ENCODE measurements around the gene CPEB4. TPM values are rescaled to one million over a fixed set of nuclear protein-coding genes. Genes with fewer than 3 reads are reported as not detected.

The CPEB4 gene
- total and polyA plus RNA-seq, 8 donors: 3.5 to 115 (median 31.7) TPM

DNA sequence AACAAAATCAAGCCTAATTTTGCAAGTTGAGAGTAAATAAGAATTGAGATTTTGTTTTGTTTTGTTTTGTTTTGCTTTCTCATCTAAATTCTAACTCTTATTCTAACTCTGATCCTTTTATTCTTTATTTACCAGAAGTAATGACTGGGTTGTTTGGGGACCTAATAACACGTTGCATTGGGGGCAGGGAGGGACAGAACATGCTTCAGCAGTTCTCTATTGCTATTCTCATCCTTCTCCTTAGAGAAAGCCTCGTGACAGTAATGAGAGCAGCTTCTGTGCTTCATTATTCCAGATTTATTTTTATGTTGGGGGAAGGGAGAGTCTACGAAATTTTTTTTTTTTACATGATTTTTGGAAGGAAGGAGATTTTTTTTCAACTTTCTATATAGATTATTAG is 21.1 kb downstream of the CPEB4 start:
- H3K27ac ChIP-seq: peak overlapping the region in 3 of 5 donors; percentile 1 to 55 (median 37)

DNA sequence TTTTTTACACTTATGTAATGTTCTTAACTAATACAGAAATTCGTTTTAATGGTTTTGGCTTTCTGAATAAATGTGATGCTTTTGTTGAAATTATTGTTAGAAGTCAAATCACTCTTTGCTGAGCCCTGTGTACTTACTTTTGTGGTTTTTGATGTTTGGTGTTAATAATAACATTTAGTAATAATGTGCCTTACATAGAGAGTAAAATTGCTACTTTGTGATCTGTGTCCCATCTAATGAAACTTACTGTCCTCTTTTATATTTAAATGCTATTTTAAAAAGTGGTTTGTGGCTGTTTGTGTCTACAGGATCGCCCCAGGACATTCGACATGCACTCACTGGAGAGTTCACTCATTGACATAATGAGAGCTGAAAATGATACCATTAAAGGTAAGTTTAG is 22.1 kb downstream of the CPEB4 start:
- Histone ChIP-seq H3K4me1 (peaks cover 20 to 68% (median 31%) of the 10 kb centered on the region in 4 donors), H3K36me3 (peaks cover 0 to 42% (median 25%) of the 10 kb centered on the region in 4 donors), H3K27me3 (no peaks in the 10 kb centered on the region), H3K9me3 (no peaks in the 10 kb centered on the region), H3K27ac (peak overlapping the region in 1 of 5 donors; percentile 55), H3K4me3 (no peak overlapping the region)
- WGBS, 5 donors: 72 to 86% (median 82%) methylated on average over 3 of the region's 3 CpGs
- intact Hi-C loops (cut with DNase I; ENCODE audit: low total_unique reads): no loop called here
- DNase-seq: no peak
- TF ChIP-seq POLR2A (IDR thresholded peaks at IDR 0.05) (no peak), EP300 (IDR thresholded peaks at IDR 0.05) (no peak), POLR2AphosphoS5 (IDR thresholded peaks at IDR 0.05) (no peak)
- TF ChIP-seq, protein P1, sequence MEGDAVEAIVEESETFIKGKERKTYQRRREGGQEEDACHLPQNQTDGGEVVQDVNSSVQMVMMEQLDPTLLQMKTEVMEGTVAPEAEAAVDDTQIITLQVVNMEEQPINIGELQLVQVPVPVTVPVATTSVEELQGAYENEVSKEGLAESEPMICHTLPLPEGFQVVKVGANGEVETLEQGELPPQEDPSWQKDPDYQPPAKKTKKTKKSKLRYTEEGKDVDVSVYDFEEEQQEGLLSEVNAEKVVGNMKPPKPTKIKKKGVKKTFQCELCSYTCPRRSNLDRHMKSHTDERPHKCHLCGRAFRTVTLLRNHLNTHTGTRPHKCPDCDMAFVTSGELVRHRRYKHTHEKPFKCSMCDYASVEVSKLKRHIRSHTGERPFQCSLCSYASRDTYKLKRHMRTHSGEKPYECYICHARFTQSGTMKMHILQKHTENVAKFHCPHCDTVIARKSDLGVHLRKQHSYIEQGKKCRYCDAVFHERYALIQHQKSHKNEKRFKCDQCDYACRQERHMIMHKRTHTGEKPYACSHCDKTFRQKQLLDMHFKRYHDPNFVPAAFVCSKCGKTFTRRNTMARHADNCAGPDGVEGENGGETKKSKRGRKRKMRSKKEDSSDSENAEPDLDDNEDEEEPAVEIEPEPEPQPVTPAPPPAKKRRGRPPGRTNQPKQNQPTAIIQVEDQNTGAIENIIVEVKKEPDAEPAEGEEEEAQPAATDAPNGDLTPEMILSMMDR (IDR thresholded peaks at IDR 0.05): no peak

More for the DNA sequence above, 21.1 kb downstream of the CPEB4 start:
- no peak for DNase-seq
- Histone ChIP-seq H3K36me3 (peaks cover 0 to 42% (median 24%) of the 10 kb centered on the region in 4 donors), H3K27me3 (no peaks in the 10 kb centered on the region), H3K9me3 (no peaks in the 10 kb centered on the region), H3K4me3 (no peak overlapping the region), H3K4me1 (peaks cover 20 to 66% (median 35%) of the 10 kb centered on the region in 4 donors)
- intact Hi-C loops (cut with DNase I; ENCODE audit: low total_unique reads): no loop called here
- no peak for TF ChIP-seq POLR2A (IDR thresholded peaks at IDR 0.05)
- peak in 1 of 3 donors; percentile 14 for TF ChIP-seq POLR2AphosphoS5 (IDR thresholded peaks at IDR 0.05)
- TF ChIP-seq EP300 (IDR thresholded peaks at IDR 0.05): no peak
- TF ChIP-seq, protein P1 (IDR thresholded peaks at IDR 0.05): no peak
- WGBS, 5 donors: 32 to 67% (median 49%) methylated on average over 3 of the region's 3 CpGs

DNA sequence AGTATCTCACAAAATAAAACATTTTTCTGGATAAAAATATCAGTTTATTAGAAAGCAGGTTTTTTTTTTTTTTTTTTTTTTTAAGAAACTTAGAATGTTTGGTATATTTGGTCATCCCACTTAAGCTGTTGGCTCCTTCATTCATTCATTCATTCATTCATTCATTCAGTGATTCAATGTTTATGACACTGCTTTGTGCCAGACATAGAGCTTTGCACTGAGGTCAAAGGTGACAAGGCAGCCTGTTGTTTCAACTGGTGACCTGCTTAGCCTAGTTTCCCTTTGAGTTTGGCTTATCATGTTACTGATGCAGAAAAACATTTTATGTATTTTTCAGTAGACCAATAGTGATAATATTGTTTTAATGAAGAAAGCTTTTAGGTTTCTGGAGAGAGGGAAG is 23.5 kb downstream of the CPEB4 start:
- intact Hi-C loops (cut with DNase I; ENCODE audit: low total_unique reads): no loop called here

DNA sequence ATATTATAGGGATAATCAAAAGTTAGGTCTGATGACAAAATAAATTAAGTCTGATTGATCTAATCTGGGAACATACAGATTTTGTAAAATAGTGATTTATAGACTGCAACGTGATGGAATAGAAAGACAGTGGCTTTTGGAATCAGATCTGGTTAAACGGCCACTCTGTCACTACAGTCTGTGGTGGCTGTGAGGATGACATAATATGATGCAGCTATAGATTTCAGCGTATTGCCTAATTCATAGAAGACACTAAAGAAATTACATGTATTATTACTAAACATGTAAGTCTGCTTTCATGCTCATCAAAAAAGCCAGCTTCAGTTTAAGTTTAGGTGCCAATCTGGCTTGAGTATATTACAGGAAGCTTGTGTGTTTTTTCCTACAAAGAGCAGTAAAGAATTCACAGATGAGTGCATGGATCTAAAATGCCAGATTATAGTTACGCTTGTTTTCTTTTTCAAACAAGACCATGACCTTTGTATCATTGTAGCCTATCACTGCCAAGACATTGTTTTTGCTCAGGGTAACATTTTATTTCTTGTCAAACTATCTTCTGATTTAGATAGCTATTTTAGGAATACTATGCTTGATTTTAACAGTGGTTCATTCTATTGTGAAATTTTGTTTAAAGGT is 25.7 kb downstream of the CPEB4 start:
- WGBS, 5 donors: 70 to 81% (median 74%) methylated on average over 4 of the region's 4 CpGs
- DNase-seq: no peak
- Histone ChIP-seq H3K36me3 (peaks cover 0 to 44% (median 26%) of the 10 kb centered on the region in 4 donors), H3K4me3 (no peak overlapping the region), H3K9me3 (no peaks in the 10 kb centered on the region), H3K27me3 (no peaks in the 10 kb centered on the region), H3K4me1 (peaks cover 10 to 65% (median 22%) of the 10 kb centered on the region in 4 donors), H3K27ac (peak overlapping the region in 1 of 5 donors; percentile 27)
- intact Hi-C loops (cut with DNase I; ENCODE audit: low total_unique reads): no loop called here
- no peak for TF ChIP-seq POLR2A (IDR thresholded peaks at IDR 0.05)
- TF ChIP-seq, protein P1 (IDR thresholded peaks at IDR 0.05): no peak
- no peak for TF ChIP-seq POLR2AphosphoS5 (IDR thresholded peaks at IDR 0.05)
- TF ChIP-seq EP300 (IDR thresholded peaks at IDR 0.05): no peak

More for the DNA sequence above, 23.5 kb downstream of the CPEB4 start:
- Histone ChIP-seq H3K27ac (no peak overlapping the region), H3K9me3 (no peaks in the 10 kb centered on the region), H3K4me3 (no peak overlapping the region), H3K4me1 (peaks cover 20 to 68% (median 29%) of the 10 kb centered on the region in 4 donors), H3K27me3 (no peaks in the 10 kb centered on the region), H3K36me3 (peaks cover 0 to 44% (median 26%) of the 10 kb centered on the region in 4 donors)
- no peak for DNase-seq
- no peak for TF ChIP-seq POLR2A (IDR thresholded peaks at IDR 0.05)
- no peak for TF ChIP-seq EP300 (IDR thresholded peaks at IDR 0.05)
- no peak for TF ChIP-seq POLR2AphosphoS5 (IDR thresholded peaks at IDR 0.05)
- TF ChIP-seq, protein P1 (IDR thresholded peaks at IDR 0.05): no peak
